SK-N-SH (cell line): ENCODE results near the gene TXNRD1. TPM values are rescaled to one million over a fixed set of nuclear protein-coding genes. Genes with fewer than 3 reads are reported as not detected.

ENCODE experiments used
- CTCF ChIA-PET: fragments of 300-600, 350-600 bp; formaldehyde crosslinking; extraction: SDS; loops from one replicate; lab custom pipeline; 2021; lab: Yijun Ruan, JAX
- POLR2A ChIA-PET: fragments of 350-600 bp; sonication (Branson Sonifier 250); formaldehyde crosslinking; extraction: SDS; loops from one replicate; lab custom pipeline; 2020; ENCODE audit warnings: antibody characterized with exemption, inconsistent platforms; lab: Yijun Ruan, JAX
- DNase-seq: peaks from one replicate; pipeline ENCODE4 v3.0.0; 2012
- H2AFZ ChIP-seq: fragments of 200-600 bp; sonication (generic); 2 replicates; pipeline ENCODE4 v1.8.1; 2016; ENCODE audit warnings: antibody characterized with exemption, mild to moderate bottlenecking, low read depth
- H3F3A ChIP-seq: fragments of 200-600 bp; sonication (generic); replicated peaks from 2 replicates; pipeline ENCODE3; 2016; ENCODE audit warnings: antibody characterized with exemption, mild to moderate bottlenecking; ENCODE audit not compliant: insufficient read depth
- H3K27ac ChIP-seq, 2 experiments: fragments of 200-500 bp in 1 of 2; fragments of 200-600 bp in 1 of 2; sonication (Bioruptor generic) in 1 of 2; sonication (generic), shearing (Covaris generic) in 1 of 2; 2 replicates each; pipeline versions ENCODE4 v1.5.1 to v1.6.1; 2014 to 2016; ENCODE audit warnings: low read depth in 2 of 2, inconsistent platforms in 1 of 2, low read length in 1 of 2, mild to moderate bottlenecking in 1 of 2, mixed read lengths in 1 of 2
- H3K27me3 ChIP-seq: fragments of 200-600 bp; sonication (generic), shearing (Covaris generic); 2 replicates; pipeline ENCODE4 v1.6.1; 2016; ENCODE audit warnings: mixed run types; ENCODE audit not compliant: insufficient read depth
- H3K36me3 ChIP-seq, 2 experiments: fragments of 200-500 bp in 1 of 2; fragments of 200-600 bp in 1 of 2; sonication (Bioruptor generic) in 1 of 2; sonication (generic) in 1 of 2; replicated peaks in 1 of 2; 2 replicates each; pipeline versions ENCODE3 to v1.5.1; 2014 to 2016; ENCODE audit warnings: low read length in 1 of 2, mild to moderate bottlenecking in 1 of 2; ENCODE audit not compliant: insufficient read depth in 2 of 2, control insufficient read depth in 1 of 2
- H3K4me1 ChIP-seq, 2 experiments: fragments of 200-500 bp in 1 of 2; fragments of 200-600 bp in 1 of 2; sonication (Bioruptor generic) in 1 of 2; sonication (generic), shearing (Covaris generic) in 1 of 2; 2 replicates each; pipeline versions ENCODE4 v1.5.1 to v1.6.1; 2014 to 2016; ENCODE audit warnings: low read depth in 1 of 2, low read length in 1 of 2, mixed run types in 1 of 2; ENCODE audit not compliant: insufficient read depth in 2 of 2, control insufficient read depth in 1 of 2
- H3K4me2 ChIP-seq: fragments of 200-600 bp; sonication (generic), shearing (Covaris generic); 2 replicates; pipeline ENCODE4 v1.6.1; 2017; ENCODE audit warnings: mixed run types
- H3K4me3 ChIP-seq, 2 experiments: fragments of 200-500 bp in 1 of 2; fragments of 200-600 bp in 1 of 2; sonication (Bioruptor generic) in 1 of 2; sonication (generic), shearing (Covaris generic) in 1 of 2; 2 replicates each; pipeline versions ENCODE4 v1.5.1 to v1.8.1; 2014 to 2016; ENCODE audit warnings: low read depth in 2 of 2, inconsistent platforms in 1 of 2, low read length in 1 of 2, mild to moderate bottlenecking in 1 of 2, mixed read lengths in 1 of 2, moderate library complexity in 1 of 2
- H3K79me2 ChIP-seq: fragments of 200-600 bp; sonication (generic); 2 replicates; pipeline ENCODE4 v1.8.1; 2017; ENCODE audit warnings: mild to moderate bottlenecking; ENCODE audit not compliant: insufficient read depth
- H3K9ac ChIP-seq: fragments of 200-600 bp; sonication (generic); 2 replicates; pipeline ENCODE4 v1.6.1; 2017; ENCODE audit warnings: mixed run types
- H3K9me2 ChIP-seq: fragments of 200-600 bp; sonication (generic); 2 replicates; pipeline ENCODE4 v1.6.1; 2017; ENCODE audit warnings: mixed run types
- H3K9me3 ChIP-seq: fragments of 200-600 bp; sonication (generic); 2 replicates; pipeline ENCODE4 v1.6.1; 2017; ENCODE audit warnings: mixed run types, mild to moderate bottlenecking, moderate library complexity
- H4K20me1 ChIP-seq: fragments of 200-600 bp; sonication (generic); 2 replicates; pipeline ENCODE4 v1.6.1; 2017; ENCODE audit warnings: mild to moderate bottlenecking, mixed run types; ENCODE audit not compliant: insufficient read depth
- CTCF ChIP-seq: fragments of 200-600 bp; sonication (generic); IDR thresholded peaks from 2 replicates; pipeline ENCODE4 v1.6.1; 2017; ENCODE audit warnings: antibody characterized with exemption, mild to moderate bottlenecking, moderate library complexity
- ELF1 ChIP-seq: IDR thresholded peaks from 2 replicates; pipeline ENCODE4 v1.4.0; 2012
- EP300 ChIP-seq, 2 experiments: IDR thresholded peaks; 2 replicates each; pipeline versions ENCODE4 v1.4.0 to v1.6.1; 2012; ENCODE audit warnings: borderline replicate concordance in 1 of 2, low read depth in 1 of 2, low read length in 1 of 2
- EZH2phosphoT487 ChIP-seq: fragments of 200-600 bp; sonication (generic); IDR thresholded peaks from 2 replicates; pipeline ENCODE4 v1.6.1; 2017; ENCODE audit warnings: low read depth, mixed run types, mild to moderate bottlenecking, antibody characterized with exemption, moderate library complexity, borderline replicate concordance
- FOXJ3 ChIP-seq: sonication (generic); formaldehyde crosslinking; IDR thresholded peaks from 2 replicates; pipeline ENCODE4 v1.5.1; 2020; ENCODE audit warnings: mild to moderate bottlenecking, missing genetic modification reagents
- JUND ChIP-seq: IDR thresholded peaks from 2 replicates; pipeline ENCODE4 v1.4.0; 2012
- MAX ChIP-seq: IDR thresholded peaks from 2 replicates; pipeline ENCODE4 v1.4.0; 2012; ENCODE audit warnings: low read depth
- MXI1 ChIP-seq: IDR thresholded peaks from 2 replicates; pipeline ENCODE4 v1.6.1; 2012; ENCODE audit warnings: mild to moderate bottlenecking, low read depth, low read length, improper control_type of control experiment
- NFIC ChIP-seq: IDR thresholded peaks from 2 replicates; pipeline ENCODE4 v1.4.0; 2012; ENCODE audit warnings: borderline replicate concordance
- PBX3 ChIP-seq: IDR thresholded peaks from 2 replicates; pipeline ENCODE4; 2012
- RCOR1 ChIP-seq: fragments of 150-350 bp; IDR thresholded peaks from 2 replicates; pipeline ENCODE4 v1.6.1; 2017; ENCODE audit warnings: antibody characterized with exemption, low read length
- TEAD4 ChIP-seq: IDR thresholded peaks from 2 replicates; pipeline ENCODE4 v1.4.0; 2012; ENCODE audit warnings: mild to moderate bottlenecking, borderline replicate concordance; ENCODE audit not compliant: insufficient read depth
- USF1 ChIP-seq: IDR thresholded peaks from 2 replicates; pipeline ENCODE4 v1.4.0; 2012; ENCODE audit warnings: low read depth, borderline replicate concordance
- USF2 ChIP-seq: fragments of 150-350 bp; IDR thresholded peaks from 2 replicates; pipeline ENCODE4 v1.6.1; 2017; ENCODE audit warnings: antibody characterized with exemption, low read length, low read depth, borderline replicate concordance
- YY1 ChIP-seq: IDR thresholded peaks from 2 replicates; pipeline ENCODE4 v1.4.0; 2012; ENCODE audit warnings: low read depth, mild to moderate bottlenecking
- WGBS: methylation state at CpG from one replicate; pipeline ENCODE4 v1.1.6; 2017; ENCODE audit warnings: low lambda C conversion rate; 5-methylcytosine and 5-hydroxymethylcytosine counted together
- polyA plus RNA-seq, 3 experiments: library from polyadenylated mRNA; depleted of rRNA; stranded (reverse); fragments of >200 nt; gene quantifications; 2 replicates each; pipeline ENCODE4 v1.2.3, GENCODE V29; 2012

The TXNRD1 gene
- polyA plus RNA-seq, 1 of the 3 experiments (the other 2 are of a cell fraction), result 143 TPM

GRCh38 chr12:104355630-104356029, 140.1 kb downstream of the TXNRD1 start:
- Histone ChIP-seq H3K4me3 (no peak overlapping the region), H3K4me2 (no peak overlapping the region), H3K9ac (no peak overlapping the region), H4K20me1 (peaks cover 10% of the 10 kb centered on the region; the same call in 1 of the 2 replicates), H2AFZ (no peak overlapping the region), H3K27ac (no peak overlapping the region), H3K9me2 (no peaks in the 10 kb centered on the region), H3K4me1 (no peaks in the 10 kb centered on the region), H3K79me2 (no peaks in the 10 kb centered on the region)
- CTCF ChIA-PET, result no interaction called here
- DNase-seq, result no peak
- POLR2A ChIA-PET, result no interaction called here
- WGBS, result 84% methylated on average over 3 of the region's 3 CpGs
- no peak for TF ChIP-seq EZH2phosphoT487
- no peak for TF ChIP-seq TEAD4
- no peak for TF ChIP-seq ELF1
- TF ChIP-seq JUND, result no peak
- no peak for TF ChIP-seq USF2
- no peak for TF ChIP-seq EP300 (IDR thresholded peaks at IDR 0.05; ENCODE audit: borderline replicate concordance in 1 of 2, low read depth in 1 of 2, low read length in 1 of 2)
- TF ChIP-seq MXI1, result no peak
- TF ChIP-seq CTCF, result no peak
- no peak for TF ChIP-seq MAX
- TF ChIP-seq USF1, result no peak
- TF ChIP-seq NFIC, result no peak
- no peak for TF ChIP-seq PBX3
- TF ChIP-seq YY1, result no peak
- no peak for TF ChIP-seq RCOR1
- no peak for TF ChIP-seq FOXJ3 (CRISPR knock-in tag)
- TF ChIP-seq, all 33 proteins: peak for 0
- H3F3A ChIP-seq, result peaks cover 5% of the 10 kb centered on the region
- H3K9me3 ChIP-seq, result no peaks in the 10 kb centered on the region
- H3K27me3 ChIP-seq, result no peaks in the 10 kb centered on the region
- peaks cover 24 to 28% of the 10 kb centered on the region in 2 experiments for H3K36me3 ChIP-seq
